GM12878 (cell line): ENCODE data around the gene HSPA12B.
A peak's percentile ranks its signal among the peaks of the same experiment; 100 is the strongest.

Experiments
- BHLHE40 ChIP-seq, 2 experiments: fragments of 450-650 bp in 1 of 2; IDR thresholded peaks; 2 replicates each; pipeline ENCODE4 v1.6.1; 2011 to 2017; ENCODE audit warnings: low read depth in 2 of 2, borderline replicate concordance in 1 of 2, improper control_type of control experiment in 1 of 2, low read length in 1 of 2, mild to moderate bottlenecking in 1 of 2
- CTCF ChIP-seq, 3 experiments: IDR thresholded peaks in 2 of 3; conservative IDR thresholded peaks in 1 of 3; 2 replicates each; pipeline ENCODE4 v1.5.1; 2011; ENCODE audit warnings: low read depth in 3 of 3, low read length in 3 of 3, mild to moderate bottlenecking in 3 of 3, control low read depth in 2 of 3, moderate library complexity in 2 of 3, inconsistent platforms in 1 of 3, mixed read lengths in 1 of 3; ENCODE audit not compliant: control insufficient read depth in 2 of 3, insufficient read depth in 1 of 3; ENCODE audit errors: extremely low read depth in 1 of 3
- FOXK2 ChIP-seq: fragments of 450-650 bp; IDR thresholded peaks from 2 replicates; pipeline ENCODE4 v1.6.1; 2017; ENCODE audit warnings: mild to moderate bottlenecking, moderate library complexity
- HDAC6 ChIP-seq: fragments of 200-600 bp; sonication (generic); IDR thresholded peaks from one replicate; pipeline ENCODE4 v1.8.0; 2017; ENCODE audit warnings: antibody characterized with exemption; ENCODE audit not compliant: unreplicated experiment
- MLLT1 ChIP-seq: fragments of 450-650 bp; IDR thresholded peaks from 2 replicates; pipeline ENCODE4 v1.6.1; 2016; ENCODE audit warnings: mild to moderate bottlenecking
- MYC ChIP-seq: IDR thresholded peaks from 2 replicates; pipeline ENCODE4 v1.6.1; 2011; ENCODE audit warnings: mild to moderate bottlenecking, low read length, moderate library complexity, inconsistent platforms; ENCODE audit not compliant: insufficient read depth, insufficient replicate concordance, insufficient read length, severe bottlenecking
- NR2C2 ChIP-seq: IDR thresholded peaks from 2 replicates; pipeline ENCODE4 v1.6.1; 2011; ENCODE audit warnings: borderline replicate concordance, low read depth; ENCODE audit not compliant: control insufficient read depth, insufficient read length
- POLR2A ChIP-seq: IDR thresholded peaks from 2 replicates; pipeline ENCODE4 v1.6.1; 2011; ENCODE audit warnings: low read depth, mild to moderate bottlenecking, low read length
- POLR2AphosphoS5 ChIP-seq: IDR thresholded peaks from 2 replicates; pipeline ENCODE4 v1.6.1; 2011; ENCODE audit warnings: mild to moderate bottlenecking, low read length, inconsistent platforms
- SMAD1 ChIP-seq: fragments of 450-650 bp; IDR thresholded peaks from 2 replicates; pipeline ENCODE4 v1.6.1; 2018; ENCODE audit warnings: mild to moderate bottlenecking, low read depth; ENCODE audit not compliant: partially characterized antibody
- ZNF207 ChIP-seq: fragments of 450-650 bp; IDR thresholded peaks from 2 replicates; pipeline ENCODE4 v1.6.1; 2014; ENCODE audit warnings: antibody characterized with exemption, mild to moderate bottlenecking, borderline replicate concordance
- ZNF24 ChIP-seq: fragments of 450-650 bp; IDR thresholded peaks from 2 replicates; pipeline ENCODE4 v1.6.1; 2017; ENCODE audit warnings: antibody characterized with exemption, mild to moderate bottlenecking
- ZNF274 ChIP-seq: IDR thresholded peaks from one replicate; pipeline ENCODE4 v1.8.0; 2011; ENCODE audit not compliant: insufficient read length, insufficient read depth

GRCh38 chr20:3767427-3768341 lies 35.2 kb downstream of the HSPA12B start, which contains the start of gene ADISSP:
- TF ChIP-seq MLLT1 (peak; percentile 41; the same call in 1 of the 2 replicates), CTCF (IDR thresholded peaks at IDR 0.05 in 2 of 3, conservative IDR thresholded peaks at IDR 0.05 in 1 of 3; ENCODE audit: control insufficient read depth in 2 of 3, extremely low read depth in 1 of 3, insufficient read depth in 1 of 3, low read depth in 3 of 3, low read length in 3 of 3) (peak in 2 of 3 experiments; percentile 14 to 23; a peak in 2 of 6 replicates), BHLHE40 (IDR thresholded peaks at IDR 0.05; ENCODE audit: borderline replicate concordance in 1 of 2, low read depth in 2 of 2, low read length in 1 of 2) (peak; percentile 93 to 98), SMAD1 (no peak), POLR2AphosphoS5 (peak; percentile 78), ZNF207 (no peak; the same call in 1 of the 2 replicates), POLR2A (peak; percentile 84), HDAC6 (no peak), FOXK2 (no peak), ZNF24 (no peak), NR2C2 (no peak), ZNF274 (no peak), MYC (no peak)
